TTC549 (cell line): ENCODE results near the gene PPARG.
"Not testable (repeated sequence)": the region's sequence is repeated elsewhere in the genome, so short reads cannot be mapped to it uniquely, and the experiment has no call there.

ENCODE experiments used
- FAIRE-seq: peaks from 2 replicates; lab custom pipeline; 2012; peaks lifted over from hg19 to GRCh38; lab: Jason Lieb, UNC

PPARG gene

DNA sequence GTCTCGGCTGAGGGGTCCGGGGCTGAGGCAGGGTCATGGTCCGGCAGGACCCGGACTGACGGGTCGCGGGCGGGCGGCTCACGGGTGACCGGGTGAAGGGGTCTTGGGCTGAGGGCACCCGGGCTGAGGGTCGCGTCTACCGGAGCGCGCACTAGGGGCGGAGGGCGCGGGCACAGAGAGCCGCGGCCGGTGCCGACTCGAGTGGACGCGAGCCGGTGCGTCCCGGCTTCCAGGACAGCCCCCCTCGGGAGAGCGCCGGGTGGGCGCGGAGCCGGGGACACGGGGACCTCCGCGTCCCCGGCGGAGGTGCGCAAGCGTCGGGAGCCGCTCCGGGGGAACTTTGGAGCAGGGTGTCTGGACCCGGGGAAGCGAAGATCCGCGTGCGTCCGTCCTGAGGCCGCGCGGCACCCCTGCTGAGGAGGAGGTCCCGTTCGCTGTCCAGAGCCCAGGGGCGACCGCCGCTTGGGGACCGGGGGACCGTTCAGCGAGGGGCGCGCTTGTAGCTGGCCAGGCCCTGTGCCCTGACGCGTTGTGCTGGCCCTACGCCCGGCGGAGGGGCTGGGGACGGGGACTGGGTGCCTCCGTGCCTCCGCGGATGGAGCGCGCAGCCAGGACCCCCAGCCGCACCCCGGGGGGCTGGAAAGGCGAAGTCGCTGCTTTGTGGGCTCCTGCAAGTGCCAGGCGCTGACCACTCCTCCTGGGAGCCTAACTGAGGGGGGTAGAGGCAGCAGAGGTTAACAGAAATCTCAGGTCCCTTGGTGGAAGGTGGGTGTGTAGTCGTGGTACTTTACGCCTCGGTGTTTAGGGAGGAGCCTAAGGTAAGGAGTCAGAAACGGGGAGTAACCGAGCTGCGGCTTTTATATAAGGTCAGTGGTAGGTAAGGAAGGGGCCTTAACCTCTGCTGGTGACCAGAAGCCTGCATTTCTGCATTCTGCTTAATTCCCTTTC lies at the start of gene PPARG:
Gene PPARG, plus strand, starts transcription at position 889 of the 948 bp plus-strand sequence. CDS start 90,642 bp downstream, outside the sequence.
- FAIRE-seq: no peak

DNA sequence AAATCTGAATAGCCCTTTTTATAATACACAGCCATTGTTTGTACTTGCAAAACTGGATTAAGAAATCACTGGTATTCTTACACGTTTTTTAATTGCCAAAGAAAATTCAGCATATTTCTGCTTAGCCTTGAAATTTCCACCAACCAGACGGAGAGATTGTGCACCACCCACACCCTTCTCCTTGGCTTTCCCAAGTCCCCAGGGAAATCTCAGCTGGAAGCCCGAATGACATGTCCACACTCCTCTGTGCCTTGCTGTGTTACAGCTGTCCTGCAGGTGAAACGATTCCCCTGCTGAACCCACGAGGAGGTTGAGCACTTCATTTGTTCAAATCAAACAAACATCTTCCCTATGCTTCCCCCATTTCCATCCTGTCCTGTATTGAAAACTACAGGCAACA lies 49.6 kb upstream of the PPARG start:
- FAIRE-seq: no peak

DNA sequence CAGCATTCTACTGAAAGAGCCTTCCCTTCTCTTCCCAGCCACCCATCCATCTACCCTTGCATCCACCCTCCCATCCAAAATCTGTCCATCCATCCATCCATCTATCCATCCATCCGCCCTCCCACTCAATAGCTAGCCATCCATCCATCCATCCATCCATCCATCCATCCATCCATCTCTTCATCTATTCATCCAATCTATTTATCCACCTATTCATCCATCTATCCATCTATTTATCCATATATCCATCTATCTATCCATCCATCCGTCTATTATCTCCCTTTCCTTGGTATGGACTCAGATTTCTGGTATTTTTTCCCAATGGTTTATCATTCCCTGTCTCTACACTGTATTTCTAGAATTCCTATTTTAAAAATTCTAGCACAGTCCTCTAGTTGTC lies 46.1 kb upstream of the PPARG start:
- no peak for FAIRE-seq

DNA sequence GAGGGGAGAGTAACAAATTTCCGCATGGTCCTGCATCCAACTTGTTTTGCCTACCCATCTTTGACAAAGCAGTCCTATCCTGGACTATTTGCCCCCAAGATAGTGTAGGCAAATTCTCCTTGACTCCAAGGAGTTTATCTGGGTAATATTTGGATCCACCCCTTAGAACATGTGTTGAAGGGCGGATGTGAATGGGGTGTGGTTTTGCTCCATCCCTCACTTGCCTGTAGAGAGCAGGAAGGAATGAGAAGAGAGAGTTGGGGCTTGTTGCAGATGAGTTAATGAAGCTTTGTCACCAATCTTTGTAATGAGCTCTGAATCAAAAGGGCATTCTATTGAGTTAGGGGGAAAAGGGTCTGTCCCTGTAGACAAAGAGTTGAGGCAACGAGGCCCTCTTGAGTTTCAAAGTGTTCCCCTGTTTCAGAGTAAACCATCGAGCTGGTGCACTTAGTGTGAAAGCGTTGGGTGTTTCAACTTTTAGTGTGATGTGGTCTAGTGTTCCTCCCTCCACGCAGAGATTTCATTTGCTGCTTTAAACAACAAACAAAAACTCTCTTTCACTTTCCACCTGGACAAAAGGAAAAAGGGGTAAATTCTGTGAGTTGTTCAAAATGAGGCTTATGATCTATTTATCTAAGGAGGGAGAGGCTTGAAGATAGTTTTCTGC lies 42.2 kb upstream of the PPARG start:
- no peak for FAIRE-seq

DNA sequence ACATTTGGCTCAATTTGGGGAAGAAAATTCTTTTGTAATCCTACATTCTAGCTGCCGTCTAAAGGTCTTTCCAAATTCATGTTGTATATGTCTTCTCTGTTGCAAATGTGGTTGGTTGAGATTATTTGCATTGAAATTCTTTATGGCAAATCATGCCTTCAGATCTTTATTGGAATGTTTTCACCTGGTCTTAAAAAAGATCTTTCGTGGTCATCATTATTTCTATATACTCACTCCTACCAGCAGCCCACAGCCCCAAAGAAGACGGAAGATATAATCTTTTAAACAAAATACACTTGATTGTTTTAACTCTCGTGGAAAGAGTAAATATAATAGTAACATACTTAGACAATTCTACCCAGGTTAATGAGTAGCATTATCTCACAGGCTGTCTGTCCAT lies 41.5 kb upstream of the PPARG start:
- FAIRE-seq: no peak

DNA sequence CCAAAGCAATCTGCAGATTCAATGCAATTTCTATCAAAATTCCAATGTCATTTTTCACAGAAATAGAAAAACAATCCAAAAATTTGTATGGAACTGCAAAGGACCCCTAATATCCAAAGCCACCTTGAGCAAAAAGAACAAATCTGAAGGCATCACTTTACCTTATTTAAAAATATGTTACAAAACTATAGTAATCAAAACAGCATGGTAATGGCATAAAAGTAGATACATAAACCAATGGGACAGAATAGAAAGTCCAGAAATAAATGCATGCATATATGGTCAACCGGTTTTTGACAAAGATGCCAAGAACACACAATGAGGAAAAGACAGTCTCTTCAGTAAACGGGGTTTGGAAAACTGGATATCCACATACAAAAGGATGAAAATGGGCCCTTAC lies 39.4 kb upstream of the PPARG start:
- no peak for FAIRE-seq

DNA sequence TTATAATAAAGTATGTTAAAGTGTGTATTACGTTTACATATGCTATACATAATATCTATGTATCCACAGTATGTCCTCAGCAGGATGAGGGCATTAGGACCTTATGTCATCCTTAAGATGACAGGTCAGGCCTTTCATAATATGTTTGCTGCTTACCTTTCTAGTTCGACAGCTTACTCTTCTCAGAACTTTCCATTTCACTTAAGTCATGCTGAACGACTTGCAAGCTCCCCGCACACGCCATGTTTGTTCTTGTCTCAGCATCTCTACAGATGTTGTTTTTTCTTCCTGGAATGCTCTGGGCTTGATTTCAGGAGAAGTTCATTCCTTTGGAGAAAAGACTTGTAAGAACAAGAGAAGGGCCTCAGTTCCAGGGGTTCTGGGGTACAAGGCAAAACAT lies 36.0 kb upstream of the PPARG start:
- no peak for FAIRE-seq

GRCh38 chr3:12253516-12254343 lies 35.1 kb upstream of the PPARG start:
- no peak for FAIRE-seq

- FAIRE-seq: no peak
These were observed 33.5 kb upstream of the PPARG start for GRCh38 chr3:12255393-12255792.

- no peak for FAIRE-seq
These were observed 30.0 kb upstream of the PPARG start for GRCh38 chr3:12258911-12259310.

DNA sequence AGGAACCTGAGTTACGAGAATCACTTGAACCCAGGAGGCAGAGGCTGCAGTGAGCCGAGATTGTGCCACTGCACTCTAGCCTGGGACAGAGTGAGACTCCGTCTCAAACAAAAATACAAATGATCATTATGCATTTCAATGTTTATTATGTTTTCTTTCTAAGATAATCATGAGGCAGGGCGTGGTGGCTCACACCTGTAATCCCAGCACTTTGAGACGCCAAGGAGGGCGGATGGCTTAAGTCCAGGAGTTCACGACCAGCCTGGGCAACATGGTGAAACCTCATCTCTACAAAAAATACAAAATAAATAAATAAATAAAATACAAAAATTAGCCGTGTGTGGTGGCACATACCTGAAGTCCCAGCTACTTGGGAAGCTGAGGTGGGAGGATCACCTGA lies 26.7 kb upstream of the PPARG start:
- not testable (repeated sequence) for FAIRE-seq

DNA sequence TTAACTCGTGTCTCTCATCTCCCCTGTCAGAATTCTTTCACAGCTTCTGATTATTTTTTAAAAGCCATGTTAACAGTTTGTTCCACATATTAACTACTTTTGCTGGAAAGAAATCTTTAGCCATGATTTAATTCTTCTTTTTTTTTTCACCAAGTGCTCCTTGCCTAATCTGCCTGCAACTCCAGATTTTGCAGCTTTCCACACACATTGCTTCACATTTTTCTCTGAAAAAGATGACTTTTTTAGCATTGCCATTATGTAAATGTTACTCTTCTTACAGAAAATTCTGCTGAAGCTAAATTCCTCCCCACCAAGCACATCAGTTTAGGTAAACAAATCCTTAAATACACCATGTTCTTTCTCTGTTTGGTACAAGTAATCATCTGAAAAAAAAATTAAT lies 23.4 kb upstream of the PPARG start:
- no peak for FAIRE-seq

DNA sequence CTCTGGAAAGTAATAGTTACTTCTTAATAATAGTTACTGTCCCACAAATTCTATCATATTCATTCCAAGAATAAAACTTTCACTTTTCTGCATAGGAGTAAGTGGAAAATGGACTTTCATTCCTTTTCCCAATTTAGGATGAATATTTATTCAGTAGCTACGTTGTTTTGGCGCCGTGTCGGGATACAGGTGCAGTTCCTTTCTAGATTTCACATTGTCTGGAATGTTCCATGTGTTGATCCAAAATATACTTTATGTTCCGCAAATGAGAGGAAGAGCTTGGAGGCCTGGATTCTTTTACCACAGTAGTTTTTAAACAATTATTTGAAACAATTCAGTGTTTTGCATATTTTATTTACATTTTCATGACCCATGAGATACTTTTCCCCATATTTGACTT lies 22.8 kb upstream of the PPARG start:
- no peak for FAIRE-seq

GRCh38 chr3:12267376-12268030 lies 21.4 kb upstream of the PPARG start:
- FAIRE-seq: no peak

DNA sequence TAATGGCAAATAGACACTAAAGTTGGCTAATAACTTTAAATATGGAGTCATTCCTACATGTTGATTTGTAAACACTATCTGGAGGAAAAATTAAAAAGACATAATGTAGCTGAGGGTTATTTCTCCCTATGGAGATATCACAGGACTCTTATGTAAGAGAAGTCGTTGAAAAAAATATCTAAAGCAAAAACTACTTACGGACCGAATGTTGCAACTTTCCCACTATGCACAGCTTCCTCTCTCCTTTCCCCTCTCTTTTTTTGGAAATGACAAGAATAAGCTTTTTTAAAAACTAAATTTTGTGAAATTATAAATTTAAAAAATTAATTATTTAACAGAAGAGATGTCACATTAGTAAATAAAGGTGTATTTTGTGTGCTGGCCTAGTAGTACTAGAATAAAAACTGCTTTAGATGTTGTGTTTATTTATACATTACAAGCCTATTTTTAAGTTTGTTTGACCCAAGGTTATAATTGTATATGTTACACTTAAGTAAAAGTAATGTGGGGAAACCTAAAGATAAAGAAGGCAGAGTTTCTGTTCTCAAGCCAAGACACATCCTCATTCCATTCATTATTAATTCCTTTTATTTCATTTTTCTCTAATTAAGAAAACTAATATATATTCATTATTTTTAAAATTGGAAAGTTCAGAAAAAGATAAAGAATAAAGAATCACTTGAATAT lies 20.7 kb upstream of the PPARG start:
- no peak for FAIRE-seq

DNA sequence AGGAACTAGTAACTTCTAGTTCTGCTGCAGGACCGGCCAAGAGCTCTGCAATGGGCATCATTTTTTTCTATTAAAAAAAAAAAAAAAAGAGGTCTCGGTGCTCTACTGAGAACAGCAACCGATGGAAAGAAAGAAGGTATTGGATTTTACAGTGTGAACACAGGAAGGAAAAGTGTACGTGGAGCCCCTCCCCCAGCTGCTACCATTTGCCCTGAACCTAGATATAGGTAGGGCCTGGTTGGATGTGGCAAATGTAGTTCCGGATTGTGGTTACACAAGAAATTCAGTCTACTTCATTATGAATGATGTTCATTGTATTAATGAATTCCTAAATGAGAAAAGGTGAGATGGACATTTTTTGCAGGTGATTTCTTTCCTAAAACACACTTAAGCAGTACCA lies 17.9 kb upstream of the PPARG start:
- no peak for FAIRE-seq

GRCh38 chr3:12273045-12273695 lies 15.7 kb upstream of the PPARG start:
- no peak for FAIRE-seq

- FAIRE-seq: no peak
These were observed 12.8 kb upstream of the PPARG start for GRCh38 chr3:12275974-12276650.

DNA sequence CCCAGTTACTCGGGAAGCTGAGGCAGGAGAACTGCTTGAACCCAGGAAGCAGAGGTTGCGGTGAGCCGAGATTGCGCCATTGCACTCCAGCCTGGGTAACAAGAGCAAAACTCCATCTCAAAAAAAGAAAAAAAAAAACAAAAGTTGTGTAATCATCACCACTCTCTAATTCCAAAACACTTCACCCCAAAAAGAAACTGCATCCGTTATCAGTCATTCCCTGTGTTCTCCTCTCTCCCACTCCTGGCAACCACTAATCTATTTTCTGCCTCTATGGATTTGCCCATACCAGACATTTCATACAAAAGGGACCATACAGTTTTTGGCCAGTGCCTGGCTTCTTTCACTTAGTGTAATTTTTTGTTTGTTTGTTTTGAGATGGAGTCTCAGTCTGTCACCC lies 12.0 kb upstream of the PPARG start:
- not testable (repeated sequence) for FAIRE-seq

- FAIRE-seq: no peak
These were observed 10.3 kb upstream of the PPARG start for GRCh38 chr3:12278566-12278965.
